ENCODE measurements around the gene PEG3.
"Not testable (repeated sequence)": the region's sequence is repeated elsewhere in the genome, so short reads cannot be mapped to it uniquely, and the experiment has no call there.

The PEG3 gene

GRCh38 chr19:56864443-56865125 lies 24.1 kb upstream of the PEG3 start:
- Histone ChIP-seq H3K27me3 (ENCODE audit: control insufficient read depth, insufficient read depth, low read length) (no peaks in the 10 kb centered on the region), H3K9ac (ENCODE audit: low read length) (no peak overlapping the region), H3K4me1 (ENCODE audit: control insufficient read depth, insufficient read depth, low read length) (no peaks in the 10 kb centered on the region), H3K36me3 (ENCODE audit: control insufficient read depth, insufficient read depth, low read length) (no peaks in the 10 kb centered on the region), H3K4me3 (ENCODE audit: low read length) (no peak overlapping the region), H3K9me3 (ENCODE audit: control insufficient read depth, low read length) (no peaks in the 10 kb centered on the region)

GRCh38 chr19:56862741-56863140 lies 22.2 kb upstream of the PEG3 start:
- H3K4me1 ChIP-seq (ENCODE audit: control insufficient read depth, insufficient read depth, low read length): no peaks in the 10 kb centered on the region
- no peaks in the 10 kb centered on the region for H3K27me3 ChIP-seq (ENCODE audit: control insufficient read depth, insufficient read depth, low read length)
- H3K4me3 ChIP-seq (ENCODE audit: low read length): no peak overlapping the region
- H3K36me3 ChIP-seq (ENCODE audit: control insufficient read depth, insufficient read depth, low read length): no peaks in the 10 kb centered on the region
- no peaks in the 10 kb centered on the region for H3K9me3 ChIP-seq (ENCODE audit: control insufficient read depth, low read length)
- no peak overlapping the region for H3K9ac ChIP-seq (ENCODE audit: low read length)

- H3K27me3 ChIP-seq (ENCODE audit: control insufficient read depth, insufficient read depth, low read length); H3K9ac ChIP-seq (ENCODE audit: low read length); H3K4me1 ChIP-seq (ENCODE audit: control insufficient read depth, insufficient read depth, low read length); H3K36me3 ChIP-seq (ENCODE audit: control insufficient read depth, insufficient read depth, low read length); H3K9me3 ChIP-seq (ENCODE audit: control insufficient read depth, low read length); H3K4me3 ChIP-seq (ENCODE audit: low read length): not testable (repeated sequence)
These were observed 19.9 kb upstream of the PEG3 start for GRCh38 chr19:56860409-56860808.

GRCh38 chr19:56858026-56858425 lies 17.5 kb upstream of the PEG3 start:
- Histone ChIP-seq H3K9me3 (ENCODE audit: control insufficient read depth, low read length) (no peaks in the 10 kb centered on the region), H3K27me3 (ENCODE audit: control insufficient read depth, insufficient read depth, low read length) (no peaks in the 10 kb centered on the region), H3K9ac (ENCODE audit: low read length) (no peak overlapping the region), H3K4me3 (ENCODE audit: low read length) (no peak overlapping the region), H3K36me3 (ENCODE audit: control insufficient read depth, insufficient read depth, low read length) (no peaks in the 10 kb centered on the region), H3K4me1 (ENCODE audit: control insufficient read depth, insufficient read depth, low read length) (no peaks in the 10 kb centered on the region)

- no peaks in the 10 kb centered on the region for H3K36me3 ChIP-seq (ENCODE audit: control insufficient read depth, insufficient read depth, low read length)
- no peaks in the 10 kb centered on the region for H3K9me3 ChIP-seq (ENCODE audit: control insufficient read depth, low read length)
- H3K4me3 ChIP-seq (ENCODE audit: low read length): no peak overlapping the region
- no peaks in the 10 kb centered on the region for H3K4me1 ChIP-seq (ENCODE audit: control insufficient read depth, insufficient read depth, low read length)
- H3K9ac ChIP-seq (ENCODE audit: low read length): no peak overlapping the region
- no peaks in the 10 kb centered on the region for H3K27me3 ChIP-seq (ENCODE audit: control insufficient read depth, insufficient read depth, low read length)
These were observed 16.3 kb upstream of the PEG3 start for GRCh38 chr19:56856822-56857221.

GRCh38 chr19:56852361-56852760 lies 11.8 kb upstream of the PEG3 start:
- not testable (repeated sequence) for H3K9ac ChIP-seq (ENCODE audit: low read length); H3K4me3 ChIP-seq (ENCODE audit: low read length); H3K4me1 ChIP-seq (ENCODE audit: control insufficient read depth, insufficient read depth, low read length); H3K9me3 ChIP-seq (ENCODE audit: control insufficient read depth, low read length); H3K36me3 ChIP-seq (ENCODE audit: control insufficient read depth, insufficient read depth, low read length); H3K27me3 ChIP-seq (ENCODE audit: control insufficient read depth, insufficient read depth, low read length)

- no peaks in the 10 kb centered on the region for H3K9me3 ChIP-seq (ENCODE audit: control insufficient read depth, low read length)
- H3K27me3 ChIP-seq (ENCODE audit: control insufficient read depth, insufficient read depth, low read length): no peaks in the 10 kb centered on the region
- no peaks in the 10 kb centered on the region for H3K36me3 ChIP-seq (ENCODE audit: control insufficient read depth, insufficient read depth, low read length)
- H3K9ac ChIP-seq (ENCODE audit: low read length): no peak overlapping the region
- no peaks in the 10 kb centered on the region for H3K4me1 ChIP-seq (ENCODE audit: control insufficient read depth, insufficient read depth, low read length)
- H3K4me3 ChIP-seq (ENCODE audit: low read length): no peak overlapping the region
These were observed 7.6 kb upstream of the PEG3 start for GRCh38 chr19:56848166-56848565.

- Histone ChIP-seq H3K4me3 (ENCODE audit: low read length) (no peak overlapping the region), H3K4me1 (ENCODE audit: control insufficient read depth, insufficient read depth, low read length) (no peaks in the 10 kb centered on the region), H3K9ac (ENCODE audit: low read length) (no peak overlapping the region), H3K27me3 (ENCODE audit: control insufficient read depth, insufficient read depth, low read length) (no peaks in the 10 kb centered on the region), H3K9me3 (ENCODE audit: control insufficient read depth, low read length) (peaks cover 5% of the 10 kb centered on the region), H3K36me3 (ENCODE audit: control insufficient read depth, insufficient read depth, low read length) (no peaks in the 10 kb centered on the region)
These were observed 1.9 kb upstream of the PEG3 start for GRCh38 chr19:56842412-56842811.

- no peaks in the 10 kb centered on the region for H3K36me3 ChIP-seq (ENCODE audit: control insufficient read depth, insufficient read depth, low read length)
- no peak overlapping the region for H3K4me3 ChIP-seq (ENCODE audit: low read length)
- no peak overlapping the region for H3K9ac ChIP-seq (ENCODE audit: low read length)
- H3K4me1 ChIP-seq (ENCODE audit: control insufficient read depth, insufficient read depth, low read length): no peaks in the 10 kb centered on the region
- no peaks in the 10 kb centered on the region for H3K27me3 ChIP-seq (ENCODE audit: control insufficient read depth, insufficient read depth, low read length)
- H3K9me3 ChIP-seq (ENCODE audit: control insufficient read depth, low read length): peaks cover 5% of the 10 kb centered on the region
These were observed 642 bp upstream of the PEG3 start for GRCh38 chr19:56841193-56841543.

- Histone ChIP-seq H3K9ac (ENCODE audit: low read length) (no peak overlapping the region), H3K4me1 (ENCODE audit: control insufficient read depth, insufficient read depth, low read length) (no peaks in the 10 kb centered on the region), H3K27me3 (ENCODE audit: control insufficient read depth, insufficient read depth, low read length) (no peaks in the 10 kb centered on the region), H3K4me3 (ENCODE audit: low read length) (no peak overlapping the region), H3K36me3 (ENCODE audit: control insufficient read depth, insufficient read depth, low read length) (no peaks in the 10 kb centered on the region), H3K9me3 (ENCODE audit: control insufficient read depth, low read length) (peaks cover 5% of the 10 kb centered on the region)
These were observed 675 bp downstream of the PEG3 start for GRCh38 chr19:56839652-56840450.

GRCh38 chr19:56838909-56839651 lies 1.4 kb downstream of the PEG3 start:
- Histone ChIP-seq H3K4me1 (ENCODE audit: control insufficient read depth, insufficient read depth, low read length) (no peaks in the 10 kb centered on the region), H3K27me3 (ENCODE audit: control insufficient read depth, insufficient read depth, low read length) (no peaks in the 10 kb centered on the region), H3K4me3 (ENCODE audit: low read length) (no peak overlapping the region), H3K9me3 (ENCODE audit: control insufficient read depth, low read length) (peaks cover 5% of the 10 kb centered on the region), H3K9ac (ENCODE audit: low read length) (no peak overlapping the region), H3K36me3 (ENCODE audit: control insufficient read depth, insufficient read depth, low read length) (no peaks in the 10 kb centered on the region)

All from mucosa of stomach (tissue), 1 donor.